Stomach (tissue), 4 donors: ENCODE results near the gene SPHK2.

Experiments
- EP300 ChIP-seq: sonication (generic); formaldehyde crosslinking; IDR thresholded peaks from one replicate; pipeline ENCODE4 v1.6.1; 2017; ENCODE audit warnings: antibody characterized with exemption
- POLR2AphosphoS5 ChIP-seq, 3 donors: sonication (generic); formaldehyde crosslinking; IDR thresholded peaks; one replicate each; pipeline ENCODE4 v1.6.1; 2016; ENCODE audit warnings: antibody characterized with exemption in 3 of 3
- TF ChIP-seq, protein P1 (sequence below), 7 experiments: fragments of 450-650 bp in 4 of 7; fragments of 200-600 bp in 3 of 7; sonication (generic) in 3 of 7; IDR thresholded peaks; one replicate each; pipeline ENCODE4 v1.5.1; 2016 to 2019; ENCODE audit warnings: antibody characterized with exemption in 7 of 7, control low read depth in 2 of 7, mild to moderate bottlenecking in 1 of 7

GRCh38 chr19:48571378-48572162 lies 47.7 kb upstream of the SPHK2 start:
- TF ChIP-seq EP300 = no peak
- TF ChIP-seq, protein P1, sequence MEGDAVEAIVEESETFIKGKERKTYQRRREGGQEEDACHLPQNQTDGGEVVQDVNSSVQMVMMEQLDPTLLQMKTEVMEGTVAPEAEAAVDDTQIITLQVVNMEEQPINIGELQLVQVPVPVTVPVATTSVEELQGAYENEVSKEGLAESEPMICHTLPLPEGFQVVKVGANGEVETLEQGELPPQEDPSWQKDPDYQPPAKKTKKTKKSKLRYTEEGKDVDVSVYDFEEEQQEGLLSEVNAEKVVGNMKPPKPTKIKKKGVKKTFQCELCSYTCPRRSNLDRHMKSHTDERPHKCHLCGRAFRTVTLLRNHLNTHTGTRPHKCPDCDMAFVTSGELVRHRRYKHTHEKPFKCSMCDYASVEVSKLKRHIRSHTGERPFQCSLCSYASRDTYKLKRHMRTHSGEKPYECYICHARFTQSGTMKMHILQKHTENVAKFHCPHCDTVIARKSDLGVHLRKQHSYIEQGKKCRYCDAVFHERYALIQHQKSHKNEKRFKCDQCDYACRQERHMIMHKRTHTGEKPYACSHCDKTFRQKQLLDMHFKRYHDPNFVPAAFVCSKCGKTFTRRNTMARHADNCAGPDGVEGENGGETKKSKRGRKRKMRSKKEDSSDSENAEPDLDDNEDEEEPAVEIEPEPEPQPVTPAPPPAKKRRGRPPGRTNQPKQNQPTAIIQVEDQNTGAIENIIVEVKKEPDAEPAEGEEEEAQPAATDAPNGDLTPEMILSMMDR (IDR thresholded peaks at IDR 0.05) = no peak
- TF ChIP-seq POLR2AphosphoS5 (IDR thresholded peaks at IDR 0.05) = peak in 1 of 3 donors; percentile 35
